GM23338 (cell line): Measurements from ENCODE around the gene ERC1.

ENCODE experiments used
- EZH2 ChIP-seq: fragments of 200-600 bp; sonication (generic); IDR thresholded peaks from one replicate; pipeline ENCODE4 v1.8.0; 2017; ENCODE audit warnings: antibody characterized with exemption, mild to moderate bottlenecking, low read depth; ENCODE audit not compliant: unreplicated experiment
- EZH2phosphoT487 ChIP-seq: fragments of 200-600 bp; sonication (generic); IDR thresholded peaks from one replicate; pipeline ENCODE4 v1.8.1; 2018; ENCODE audit warnings: antibody characterized with exemption; ENCODE audit not compliant: unreplicated experiment
- JUNB ChIP-seq: IDR thresholded peaks from one replicate; pipeline ENCODE4 v1.6.1; 2016; ENCODE audit warnings: antibody characterized with exemption; ENCODE audit not compliant: unreplicated experiment
- POLR2AphosphoS5 ChIP-seq: IDR thresholded peaks from 2 replicates; pipeline ENCODE4 v1.6.1; 2016; ENCODE audit warnings: antibody characterized with exemption, low read depth
- ZNF114 ChIP-seq: fragments of 250-450 bp; sonication (Bioruptor Pico); IDR thresholded peaks from 2 replicates; pipeline ENCODE4 v1.5.0; 2020; ENCODE audit warnings: mild to moderate bottlenecking, moderate library complexity
- ZNF331 ChIP-seq: fragments of 250-450 bp; sonication (Bioruptor Pico); IDR thresholded peaks from 2 replicates; pipeline ENCODE4 v1.5.0; 2020; ENCODE audit warnings: low read depth, mild to moderate bottlenecking, moderate library complexity
- TF ChIP-seq, protein P1 (sequence below), 2 experiments: fragments of 200-600 bp in 1 of 2; sonication (generic) in 1 of 2; conservative IDR thresholded peaks; 2 replicates each; pipeline versions ENCODE4 v1.5.1 to v1.6.1; 2016 to 2017; ENCODE audit warnings: antibody characterized with exemption in 2 of 2, low read depth in 2 of 2, mild to moderate bottlenecking in 2 of 2, moderate library complexity in 1 of 2
- TF ChIP-seq, protein P2 (sequence below): fragments of 250-450 bp; sonication (Bioruptor Pico); IDR thresholded peaks from 2 replicates; pipeline ENCODE4 v1.5.0; 2020; ENCODE audit warnings: mild to moderate bottlenecking, moderate library complexity
- TF ChIP-seq, protein P3 (sequence below): IDR thresholded peaks from one replicate; pipeline ENCODE4 v1.6.1; 2018; ENCODE audit warnings: antibody characterized with exemption; ENCODE audit not compliant: unreplicated experiment

DNA sequence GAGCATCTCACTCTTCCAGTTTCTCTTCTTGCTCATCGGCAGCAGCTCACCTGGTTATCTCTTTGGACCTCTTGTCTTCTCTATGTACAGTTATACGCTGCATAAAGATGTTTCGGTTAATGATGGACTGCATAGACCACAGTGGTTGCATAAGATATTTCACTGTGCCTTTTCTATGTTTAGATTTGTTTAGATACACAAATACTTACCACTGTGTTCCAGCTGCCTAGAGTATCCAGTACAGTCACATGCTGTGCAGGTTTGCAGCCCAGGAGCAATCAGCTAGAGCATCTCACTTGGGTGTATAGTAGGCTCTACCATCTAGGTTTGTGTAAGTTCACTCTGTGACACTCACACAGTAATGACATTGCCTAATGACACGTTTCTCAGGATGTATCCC lies 545.8 kb downstream of the ERC1 start:
- no peak for TF ChIP-seq EZH2
- no peak for TF ChIP-seq POLR2AphosphoS5
- TF ChIP-seq, protein P1, sequence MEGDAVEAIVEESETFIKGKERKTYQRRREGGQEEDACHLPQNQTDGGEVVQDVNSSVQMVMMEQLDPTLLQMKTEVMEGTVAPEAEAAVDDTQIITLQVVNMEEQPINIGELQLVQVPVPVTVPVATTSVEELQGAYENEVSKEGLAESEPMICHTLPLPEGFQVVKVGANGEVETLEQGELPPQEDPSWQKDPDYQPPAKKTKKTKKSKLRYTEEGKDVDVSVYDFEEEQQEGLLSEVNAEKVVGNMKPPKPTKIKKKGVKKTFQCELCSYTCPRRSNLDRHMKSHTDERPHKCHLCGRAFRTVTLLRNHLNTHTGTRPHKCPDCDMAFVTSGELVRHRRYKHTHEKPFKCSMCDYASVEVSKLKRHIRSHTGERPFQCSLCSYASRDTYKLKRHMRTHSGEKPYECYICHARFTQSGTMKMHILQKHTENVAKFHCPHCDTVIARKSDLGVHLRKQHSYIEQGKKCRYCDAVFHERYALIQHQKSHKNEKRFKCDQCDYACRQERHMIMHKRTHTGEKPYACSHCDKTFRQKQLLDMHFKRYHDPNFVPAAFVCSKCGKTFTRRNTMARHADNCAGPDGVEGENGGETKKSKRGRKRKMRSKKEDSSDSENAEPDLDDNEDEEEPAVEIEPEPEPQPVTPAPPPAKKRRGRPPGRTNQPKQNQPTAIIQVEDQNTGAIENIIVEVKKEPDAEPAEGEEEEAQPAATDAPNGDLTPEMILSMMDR (conservative IDR thresholded peaks at IDR 0.05; ENCODE audit: low read depth in 2 of 2), result no peak
- TF ChIP-seq, protein P2, sequence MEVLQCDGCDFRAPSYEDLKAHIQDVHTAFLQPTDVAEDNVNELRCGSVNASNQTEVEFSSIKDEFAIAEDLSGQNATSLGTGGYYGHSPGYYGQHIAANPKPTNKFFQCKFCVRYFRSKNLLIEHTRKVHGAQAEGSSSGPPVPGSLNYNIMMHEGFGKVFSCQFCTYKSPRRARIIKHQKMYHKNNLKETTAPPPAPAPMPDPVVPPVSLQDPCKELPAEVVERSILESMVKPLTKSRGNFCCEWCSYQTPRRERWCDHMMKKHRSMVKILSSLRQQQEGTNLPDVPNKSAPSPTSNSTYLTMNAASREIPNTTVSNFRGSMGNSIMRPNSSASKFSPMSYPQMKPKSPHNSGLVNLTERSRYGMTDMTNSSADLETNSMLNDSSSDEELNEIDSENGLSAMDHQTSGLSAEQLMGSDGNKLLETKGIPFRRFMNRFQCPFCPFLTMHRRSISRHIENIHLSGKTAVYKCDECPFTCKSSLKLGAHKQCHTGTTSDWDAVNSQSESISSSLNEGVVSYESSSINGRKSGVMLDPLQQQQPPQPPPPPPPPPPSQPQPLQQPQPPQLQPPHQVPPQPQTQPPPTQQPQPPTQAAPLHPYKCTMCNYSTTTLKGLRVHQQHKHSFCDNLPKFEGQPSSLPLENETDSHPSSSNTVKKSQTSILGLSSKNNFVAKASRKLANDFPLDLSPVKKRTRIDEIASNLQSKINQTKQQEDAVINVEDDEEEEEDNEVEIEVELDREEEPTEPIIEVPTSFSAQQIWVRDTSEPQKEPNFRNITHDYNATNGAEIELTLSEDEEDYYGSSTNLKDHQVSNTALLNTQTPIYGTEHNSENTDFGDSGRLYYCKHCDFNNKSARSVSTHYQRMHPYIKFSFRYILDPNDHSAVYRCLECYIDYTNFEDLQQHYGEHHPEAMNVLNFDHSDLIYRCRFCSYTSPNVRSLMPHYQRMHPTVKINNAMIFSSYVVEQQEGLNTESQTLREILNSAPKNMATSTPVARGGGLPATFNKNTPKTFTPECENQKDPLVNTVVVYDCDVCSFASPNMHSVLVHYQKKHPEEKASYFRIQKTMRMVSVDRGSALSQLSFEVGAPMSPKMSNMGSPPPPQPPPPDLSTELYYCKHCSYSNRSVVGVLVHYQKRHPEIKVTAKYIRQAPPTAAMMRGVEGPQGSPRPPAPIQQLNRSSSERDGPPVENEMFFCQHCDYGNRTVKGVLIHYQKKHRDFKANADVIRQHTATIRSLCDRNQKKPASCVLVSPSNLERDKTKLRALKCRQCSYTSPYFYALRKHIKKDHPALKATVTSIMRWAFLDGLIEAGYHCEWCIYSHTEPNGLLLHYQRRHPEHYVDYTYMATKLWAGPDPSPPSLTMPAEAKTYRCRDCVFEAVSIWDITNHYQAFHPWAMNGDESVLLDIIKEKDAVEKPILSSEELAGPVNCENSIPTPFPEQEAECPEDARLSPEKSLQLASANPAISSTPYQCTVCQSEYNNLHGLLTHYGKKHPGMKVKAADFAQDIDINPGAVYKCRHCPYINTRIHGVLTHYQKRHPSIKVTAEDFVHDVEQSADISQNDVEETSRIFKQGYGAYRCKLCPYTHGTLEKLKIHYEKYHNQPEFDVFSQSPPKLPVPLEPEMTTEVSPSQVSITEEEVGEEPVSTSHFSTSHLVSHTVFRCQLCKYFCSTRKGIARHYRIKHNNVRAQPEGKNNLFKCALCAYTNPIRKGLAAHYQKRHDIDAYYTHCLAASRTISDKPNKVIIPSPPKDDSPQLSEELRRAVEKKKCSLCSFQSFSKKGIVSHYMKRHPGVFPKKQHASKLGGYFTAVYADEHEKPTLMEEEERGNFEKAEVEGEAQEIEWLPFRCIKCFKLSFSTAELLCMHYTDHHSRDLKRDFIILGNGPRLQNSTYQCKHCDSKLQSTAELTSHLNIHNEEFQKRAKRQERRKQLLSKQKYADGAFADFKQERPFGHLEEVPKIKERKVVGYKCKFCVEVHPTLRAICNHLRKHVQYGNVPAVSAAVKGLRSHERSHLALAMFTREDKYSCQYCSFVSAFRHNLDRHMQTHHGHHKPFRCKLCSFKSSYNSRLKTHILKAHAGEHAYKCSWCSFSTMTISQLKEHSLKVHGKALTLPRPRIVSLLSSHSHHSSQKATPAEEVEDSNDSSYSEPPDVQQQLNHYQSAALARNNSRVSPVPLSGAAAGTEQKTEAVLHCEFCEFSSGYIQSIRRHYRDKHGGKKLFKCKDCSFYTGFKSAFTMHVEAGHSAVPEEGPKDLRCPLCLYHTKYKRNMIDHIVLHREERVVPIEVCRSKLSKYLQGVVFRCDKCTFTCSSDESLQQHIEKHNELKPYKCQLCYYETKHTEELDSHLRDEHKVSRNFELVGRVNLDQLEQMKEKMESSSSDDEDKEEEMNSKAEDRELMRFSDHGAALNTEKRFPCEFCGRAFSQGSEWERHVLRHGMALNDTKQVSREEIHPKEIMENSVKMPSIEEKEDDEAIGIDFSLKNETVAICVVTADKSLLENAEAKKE (CRISPR knock-in tag), result no peak
- no peak for TF ChIP-seq ZNF114
- no peak for TF ChIP-seq ZNF331
- TF ChIP-seq, protein P3, sequence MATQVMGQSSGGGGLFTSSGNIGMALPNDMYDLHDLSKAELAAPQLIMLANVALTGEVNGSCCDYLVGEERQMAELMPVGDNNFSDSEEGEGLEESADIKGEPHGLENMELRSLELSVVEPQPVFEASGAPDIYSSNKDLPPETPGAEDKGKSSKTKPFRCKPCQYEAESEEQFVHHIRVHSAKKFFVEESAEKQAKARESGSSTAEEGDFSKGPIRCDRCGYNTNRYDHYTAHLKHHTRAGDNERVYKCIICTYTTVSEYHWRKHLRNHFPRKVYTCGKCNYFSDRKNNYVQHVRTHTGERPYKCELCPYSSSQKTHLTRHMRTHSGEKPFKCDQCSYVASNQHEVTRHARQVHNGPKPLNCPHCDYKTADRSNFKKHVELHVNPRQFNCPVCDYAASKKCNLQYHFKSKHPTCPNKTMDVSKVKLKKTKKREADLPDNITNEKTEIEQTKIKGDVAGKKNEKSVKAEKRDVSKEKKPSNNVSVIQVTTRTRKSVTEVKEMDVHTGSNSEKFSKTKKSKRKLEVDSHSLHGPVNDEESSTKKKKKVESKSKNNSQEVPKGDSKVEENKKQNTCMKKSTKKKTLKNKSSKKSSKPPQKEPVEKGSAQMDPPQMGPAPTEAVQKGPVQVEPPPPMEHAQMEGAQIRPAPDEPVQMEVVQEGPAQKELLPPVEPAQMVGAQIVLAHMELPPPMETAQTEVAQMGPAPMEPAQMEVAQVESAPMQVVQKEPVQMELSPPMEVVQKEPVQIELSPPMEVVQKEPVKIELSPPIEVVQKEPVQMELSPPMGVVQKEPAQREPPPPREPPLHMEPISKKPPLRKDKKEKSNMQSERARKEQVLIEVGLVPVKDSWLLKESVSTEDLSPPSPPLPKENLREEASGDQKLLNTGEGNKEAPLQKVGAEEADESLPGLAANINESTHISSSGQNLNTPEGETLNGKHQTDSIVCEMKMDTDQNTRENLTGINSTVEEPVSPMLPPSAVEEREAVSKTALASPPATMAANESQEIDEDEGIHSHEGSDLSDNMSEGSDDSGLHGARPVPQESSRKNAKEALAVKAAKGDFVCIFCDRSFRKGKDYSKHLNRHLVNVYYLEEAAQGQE, result no peak
- no peak for TF ChIP-seq JUNB
- TF ChIP-seq EZH2phosphoT487, result no peak
